ENCODE measurements around the gene CLECL1. TPM values are rescaled to one million over a fixed set of nuclear protein-coding genes. Genes with fewer than 3 reads are reported as not detected.

CLECL1 gene
- total and polyA plus RNA-seq, 12 donors, result 0.25 to 3.6 (median 0.54) TPM; not detected in 9

- H3K27ac ChIP-seq, result peak overlapping the region in 1 of 10 donors; percentile 88
- no peak for DNase-seq
Measured at GRCh38 chr12:9731797-9732196, 1.1 kb downstream of the CLECL1 start.

GRCh38 chr12:9731393-9731792, 1.5 kb downstream of the CLECL1 start:
- DNase-seq (no peak), ATAC-seq (no peak)
- Histone ChIP-seq H3K27me3 (no peaks in the 10 kb centered on the region), H3K4me3 (peak overlapping the region in 1 of 10 donors; percentile 46), H3K9me3 (no peaks in the 10 kb centered on the region), H3K36me3 (no peaks in the 10 kb centered on the region), H3K4me1 (peaks cover 0 to 22% (median 1%) of the 10 kb centered on the region in 9 donors), H3K27ac (peak overlapping the region in 2 of 10 donors; percentile 6 to 88)
- intact Hi-C loops (cut with DNase I), result no loop called here
- 75 to 76% methylated on average over 6 of the region's 6 CpGs for WGBS, 2 donors
- no peak for TF ChIP-seq CTCF (IDR thresholded peaks at IDR 0.05)

More at GRCh38 chr12:9731797-9732196, 1.1 kb downstream of the CLECL1 start:
- Histone ChIP-seq H3K36me3 (no peaks in the 10 kb centered on the region), H3K4me3 (peak overlapping the region in 1 of 10 donors; percentile 46), H3K4me1 (peaks cover 0 to 26% (median 5%) of the 10 kb centered on the region in 9 donors), H3K9me3 (no peaks in the 10 kb centered on the region), H3K27me3 (no peaks in the 10 kb centered on the region)
- WGBS, 2 donors, result 86 to 91% methylated on average over 2 of the region's 2 CpGs
- intact Hi-C loops (cut with DNase I), result no loop called here
- TF ChIP-seq CTCF (IDR thresholded peaks at IDR 0.05), result no peak
- no peak for ATAC-seq

- ATAC-seq, result no peak
- DNase-seq, result no peak
- Histone ChIP-seq H3K27ac (peak overlapping the region in 1 of 10 donors; percentile 88), H3K4me1 (peaks cover 0 to 19% (median 0%) of the 10 kb centered on the region in 9 donors), H3K27me3 (no peaks in the 10 kb centered on the region), H3K9me3 (no peaks in the 10 kb centered on the region), H3K4me3 (peak overlapping the region in 1 of 10 donors; percentile 46), H3K36me3 (no peaks in the 10 kb centered on the region)
- TF ChIP-seq CTCF (IDR thresholded peaks at IDR 0.05), result no peak
- intact Hi-C loops (cut with DNase I), result no loop called here
- WGBS, 2 donors, result 79 to 83% methylated on average over 6 of the region's 6 CpGs
Measured at GRCh38 chr12:9730591-9730990, 2.3 kb downstream of the CLECL1 start.

GRCh38 chr12:9730011-9730410, 2.9 kb downstream of the CLECL1 start:
- intact Hi-C loops (cut with DNase I), result no loop called here
- ATAC-seq, result no peak
- Histone ChIP-seq H3K27me3 (no peaks in the 10 kb centered on the region), H3K9me3 (no peaks in the 10 kb centered on the region), H3K4me3 (peak overlapping the region in 1 of 10 donors; percentile 46), H3K36me3 (no peaks in the 10 kb centered on the region), H3K27ac (peak overlapping the region in 1 of 10 donors; percentile 88), H3K4me1 (peaks cover 0 to 19% (median 0%) of the 10 kb centered on the region in 9 donors)
- TF ChIP-seq CTCF (IDR thresholded peaks at IDR 0.05), result no peak
- WGBS, 2 donors, result 65 to 66% methylated on average over 3 of the region's 3 CpGs
- DNase-seq, result no peak
